ENCODE data around the gene IL4R. TPM values are rescaled to one million over a fixed set of nuclear protein-coding genes. Genes with fewer than 3 reads are reported as not detected.

The IL4R gene
- total RNA-seq, 1 experiment from 2014 or later: 28.6 TPM

DNA sequence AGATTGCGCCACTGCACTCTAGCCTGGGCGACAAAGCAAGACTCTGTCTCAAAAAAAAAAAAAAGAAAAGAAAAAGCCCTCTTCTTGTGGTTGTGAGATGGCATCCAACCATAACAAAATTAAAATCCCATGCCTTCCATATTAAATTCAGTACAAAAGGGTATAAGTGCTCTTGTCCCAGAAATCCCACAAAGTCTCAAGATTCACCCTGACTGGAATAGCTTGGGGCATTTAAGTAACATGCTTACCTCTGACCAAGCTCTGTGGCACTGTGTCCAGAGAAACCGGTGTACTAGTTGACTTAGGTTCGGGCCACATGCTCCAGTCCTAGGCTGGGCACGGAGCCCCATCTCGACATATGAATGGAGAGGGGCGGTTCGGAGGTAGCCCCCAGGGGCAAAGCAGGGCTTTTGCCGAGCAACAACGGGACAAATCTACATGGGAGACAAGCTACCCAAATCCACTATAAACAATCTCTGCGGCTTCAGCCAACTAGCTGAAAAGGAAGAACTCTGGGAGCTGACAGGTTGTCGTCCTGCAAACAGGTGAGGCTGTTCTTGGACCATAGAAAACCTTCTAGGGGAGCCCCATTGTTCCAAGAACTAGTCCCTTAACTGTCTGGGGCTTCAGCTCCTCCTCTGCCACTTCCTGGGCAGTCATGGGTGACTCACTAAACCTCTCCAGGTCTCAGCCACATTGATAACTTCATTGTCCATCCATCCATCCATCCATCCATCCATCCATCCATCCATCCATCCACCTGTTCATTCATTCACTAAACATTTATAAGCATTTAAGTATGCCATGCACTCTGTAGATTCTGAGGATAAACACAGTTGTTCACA is 10.3 kb upstream of the IL4R start:
- Mint-ChIP-seq H3K9me3 (peaks cover 6 to 9% of the 10 kb centered on the region in 2 experiments; a peak in 3 of 5 replicates), H3K27ac (no peak overlapping the region), H3K4me3 (no peak overlapping the region), H3K36me3 (ENCODE audit: insufficient read depth in 1 of 3, low read depth in 3 of 3) (peaks cover 0 to 8% (median 5%) of the 10 kb centered on the region in 3 experiments; a peak in 4 of 7 replicates), H3K4me1 (peaks cover 9% of the 10 kb centered on the region in 2 experiments), H3K27me3 (ENCODE audit: low read depth) (peaks cover 4% of the 10 kb centered on the region)
- H3T11ph ChIP-seq (ENCODE audit: low read length): no peak overlapping the region
- no peak for TF ChIP-seq CTCF (conservative IDR thresholded peaks at IDR 0.05)
- no peaks in the 10 kb centered on the region for H3K79me2 ChIP-seq (ENCODE audit: insufficient read depth, low read length)
- no peak overlapping the region for H3K56ac ChIP-seq (ENCODE audit: insufficient read length, low read depth, low read length)
- no peak overlapping the region for H2BK20ac ChIP-seq (ENCODE audit: low read depth, low read length, poor library complexity, severe bottlenecking)
- H3K4me1 ChIP-seq (ENCODE audit: insufficient read depth, low read length): no peaks in the 10 kb centered on the region
- no peaks in the 10 kb centered on the region for H3K9me3 ChIP-seq (ENCODE audit: control insufficient read depth, low read depth, low read length)
- H3K23me2 ChIP-seq (ENCODE audit: insufficient read length, low read depth, low read length, poor library complexity, severe bottlenecking): no peaks in the 10 kb centered on the region
- H2AFZ ChIP-seq (ENCODE audit: low read length): no peak overlapping the region
- no peak overlapping the region for H3K4me2 ChIP-seq (ENCODE audit: insufficient read depth, insufficient read length, low read length)
- no peak overlapping the region for H2BK12ac ChIP-seq (ENCODE audit: insufficient read length, low read depth, low read length)
- H3K23ac ChIP-seq (ENCODE audit: insufficient read length, low read depth, low read length): no peak overlapping the region
- WGBS (ENCODE audit: extremely low coverage, insufficient read length, low lambda C conversion rate): no CpG with 5 or more reads among the region's 12 CpGs
- no peaks in the 10 kb centered on the region for H3K79me1 ChIP-seq (ENCODE audit: insufficient read depth, low read depth, low read length, poor library complexity, severe bottlenecking)
- H4K5ac ChIP-seq (ENCODE audit: insufficient read length, low read depth, low read length): no peak overlapping the region
- H4K91ac ChIP-seq (ENCODE audit: insufficient read length, low read depth, low read length): no peak overlapping the region
- no peak overlapping the region for H3K18ac ChIP-seq (ENCODE audit: insufficient read length, low read depth, low read length)
- H2BK120ac ChIP-seq (ENCODE audit: low read depth, low read length, poor library complexity, severe bottlenecking): no peak overlapping the region
- no peak overlapping the region for H4K8ac ChIP-seq (replicated peaks; ENCODE audit: insufficient read length, low read depth, low read length)
- H2BK5ac ChIP-seq (ENCODE audit: insufficient read length, low read length): no peak overlapping the region
- no peak overlapping the region for H3K9ac ChIP-seq (ENCODE audit: extremely low read depth, insufficient read length, low read length)
- H3K4ac ChIP-seq (ENCODE audit: low read depth, low read length): no peak overlapping the region
- no peak overlapping the region for H2BK15ac ChIP-seq (ENCODE audit: low read depth, low read length)
- no peak for DNase-seq
- H3K27me3 ChIP-seq (ENCODE audit: insufficient read depth, low read length): no peaks in the 10 kb centered on the region
- no peak overlapping the region for H3K14ac ChIP-seq (ENCODE audit: insufficient read depth, low read length)
- H4K20me1 ChIP-seq (ENCODE audit: control insufficient read depth, insufficient read depth, insufficient read length): peaks cover 2% of the 10 kb centered on the region
- no peak overlapping the region for H2AK5ac ChIP-seq (ENCODE audit: insufficient read length, low read length)
- no peak overlapping the region for H3K27ac ChIP-seq (ENCODE audit: insufficient read length, low read depth, low read length)
